Germinal center (tissue), 1 donor: Measurements from ENCODE around the gene OR2C3.
"Not testable (repeated sequence)": the region's sequence is repeated elsewhere in the genome, so short reads cannot be mapped to it uniquely, and the experiment has no call there.

ENCODE experiments used
- DNase-seq: peaks from one replicate; pipeline ENCODE4 v3.0.0; 2012; ENCODE audit warnings: mixed read lengths, low spot score

The OR2C3 gene

GRCh38 chr1:247517795-247518612, 18.2 kb downstream of the OR2C3 start:
- no peak for DNase-seq

GRCh38 chr1:247506831-247507230, 29.4 kb downstream of the OR2C3 start:
- no peak for DNase-seq

GRCh38 chr1:247500865-247501264, 35.4 kb downstream of the OR2C3 start:
- no peak for DNase-seq

- DNase-seq, result no peak
Measured at GRCh38 chr1:247496581-247497285, 39.5 kb downstream of the OR2C3 start.

- DNase-seq, result no peak
Measured at GRCh38 chr1:247494767-247495166, 41.5 kb downstream of the OR2C3 start.

GRCh38 chr1:247493106-247493505, 43.1 kb downstream of the OR2C3 start:
- no peak for DNase-seq

GRCh38 chr1:247491328-247491727, 44.9 kb downstream of the OR2C3 start:
- DNase-seq, result no peak

GRCh38 chr1:247487057-247487456, 49.2 kb downstream of the OR2C3 start:
- DNase-seq, result peak; percentile 15

GRCh38 chr1:247482747-247483146, 53.5 kb downstream of the OR2C3 start:
- DNase-seq, result no peak

GRCh38 chr1:247476328-247477058, 59.7 kb downstream of the OR2C3 start:
- not testable (repeated sequence) for DNase-seq

- no peak for DNase-seq
Measured at GRCh38 chr1:247475793-247476192, 60.4 kb downstream of the OR2C3 start.
